CD14-positive monocyte (primary cell): Measurements from ENCODE around the gene S100A6. TPM values are rescaled to one million over a fixed set of nuclear protein-coding genes. Genes with fewer than 3 reads are reported as not detected.
A peak's percentile ranks its signal among the peaks of the same experiment; 100 is the strongest.

Experiments
- DNase-seq, 3 donors: peaks; one replicate each; pipeline ENCODE4 v3.0.0-alpha.2; 2011 to 2022
- H2AFZ ChIP-seq: 2 replicates; pipeline ENCODE4 v1.6.0; 2012; ENCODE audit warnings: mild to moderate bottlenecking, low read depth, low read length, inconsistent platforms; ENCODE audit not compliant: insufficient read depth, poor library complexity, severe bottlenecking
- H3K27ac ChIP-seq, 2 donors: 1 replicate in 1 of 2; 2 replicates in 1 of 2; pipeline ENCODE4 v1.5.1; 2012 to 2013; ENCODE audit warnings: low read length in 2 of 2, control low read depth in 1 of 2, inconsistent platforms in 1 of 2, low read depth in 1 of 2, mild to moderate bottlenecking in 1 of 2
- H3K27me3 ChIP-seq, 2 donors: one replicate each; pipeline versions ENCODE4 v1.6.0 to v1.6.1; 2011 to 2013; ENCODE audit warnings: low read length in 2 of 2; ENCODE audit not compliant: control insufficient read depth in 2 of 2, insufficient read depth in 2 of 2
- H3K36me3 ChIP-seq, 2 donors: replicated peaks in 1 of 2; 1 replicate in 1 of 2; 2 replicates in 1 of 2; pipeline versions ENCODE4 v1.5.1 to v1.6.1; 2012 to 2013; ENCODE audit warnings: low read length in 2 of 2, control low read depth in 1 of 2, inconsistent platforms in 1 of 2, mild to moderate bottlenecking in 1 of 2; ENCODE audit not compliant: insufficient read depth in 2 of 2, control insufficient read depth in 1 of 2
- H3K4me1 ChIP-seq, 2 donors: 1 replicate in 1 of 2; 2 replicates in 1 of 2; pipeline versions ENCODE4 v1.5.1 to v1.6.1; 2012 to 2013; ENCODE audit warnings: low read length in 2 of 2, control low read depth in 1 of 2, inconsistent platforms in 1 of 2, mild to moderate bottlenecking in 1 of 2, moderate library complexity in 1 of 2; ENCODE audit not compliant: insufficient read depth in 2 of 2, control insufficient read depth in 1 of 2
- H3K4me2 ChIP-seq: replicated peaks from 2 replicates; pipeline ENCODE3; 2012; ENCODE audit warnings: low read length, moderate library complexity, mild to moderate bottlenecking; ENCODE audit not compliant: poor library complexity, severe bottlenecking; ENCODE audit errors: extremely low read depth
- H3K4me3 ChIP-seq, 3 experiments: fragments of 200-600 bp in 1 of 3; sonication (generic) in 1 of 3; replicated peaks in 1 of 3; 1 replicate in 2 of 3; 2 replicates in 1 of 3; pipeline ENCODE4 v1.5.1; 2011 to 2013; ENCODE audit warnings: low read length in 3 of 3, mild to moderate bottlenecking in 3 of 3, control low read depth in 2 of 3, low read depth in 2 of 3, inconsistent platforms in 1 of 3, moderate library complexity in 1 of 3
- H3K79me2 ChIP-seq: 2 replicates; pipeline ENCODE4 v1.6.0; 2012; ENCODE audit warnings: mild to moderate bottlenecking, control low read depth, inconsistent platforms, low read length, moderate library complexity; ENCODE audit not compliant: insufficient read depth
- H3K9ac ChIP-seq: 2 replicates; pipeline ENCODE4 v1.6.0; 2017; ENCODE audit warnings: low read length, mild to moderate bottlenecking; ENCODE audit not compliant: insufficient read depth, poor library complexity, severe bottlenecking
- H3K9me3 ChIP-seq, 2 donors: replicated peaks in 1 of 2; 1 replicate in 1 of 2; 2 replicates in 1 of 2; pipeline versions ENCODE4 v1.5.1 to v1.6.1; 2012 to 2013; ENCODE audit warnings: low read length in 2 of 2, control low read depth in 1 of 2; ENCODE audit not compliant: control insufficient read depth in 1 of 2, insufficient read depth in 1 of 2
- H4K20me1 ChIP-seq: 2 replicates; pipeline ENCODE4 v1.6.0; 2012; ENCODE audit warnings: mild to moderate bottlenecking, low read length, control low read depth, moderate library complexity; ENCODE audit not compliant: insufficient read depth
- H3K27ac Mint-ChIP-seq, 7 donors: one replicate each; pipeline ENCODE4 v1.8.0; 2020; ENCODE audit warnings: mild to moderate bottlenecking in 7 of 7, mixed read lengths in 7 of 7, moderate library complexity in 6 of 7, inconsistent platforms in 2 of 7
- H3K27me3 Mint-ChIP-seq, 3 donors: one replicate each; pipeline ENCODE4 v1.8.0; 2021 to 2022; ENCODE audit warnings: low read depth in 3 of 3, mild to moderate bottlenecking in 3 of 3, mixed read lengths in 3 of 3, moderate library complexity in 3 of 3, inconsistent platforms in 1 of 3
- H3K36me3 Mint-ChIP-seq, 2 donors: one replicate each; pipeline ENCODE4 v1.8.0; 2020; ENCODE audit warnings: mixed read lengths in 2 of 2, inconsistent platforms in 1 of 2, mild to moderate bottlenecking in 1 of 2
- H3K4me1 Mint-ChIP-seq: one replicate; pipeline ENCODE4 v1.8.0; 2020; ENCODE audit warnings: mild to moderate bottlenecking, mixed read lengths
- H3K4me3 Mint-ChIP-seq, 2 donors: one replicate each; pipeline ENCODE4 v1.8.0; 2020; ENCODE audit warnings: mild to moderate bottlenecking in 2 of 2, mixed read lengths in 2 of 2, moderate library complexity in 1 of 2
- H3K9me3 Mint-ChIP-seq, 7 donors: one replicate each; pipeline ENCODE4 v1.8.0; 2020 to 2022; ENCODE audit warnings: mixed read lengths in 7 of 7, mild to moderate bottlenecking in 6 of 7, moderate library complexity in 6 of 7, inconsistent platforms in 2 of 7
- WGBS: methylation state at CpG from one replicate; pipeline ENCODE4 v1.1.5; 2013; ENCODE audit warnings: missing lambda C conversion rate; ENCODE audit not compliant: insufficient coverage; 5-methylcytosine and 5-hydroxymethylcytosine counted together
- intact Hi-C, 2 donors: fragments of 100-400 bp; cut with micrococcal nuclease; formaldehyde crosslinking; loops; one replicate each; pipeline versions ENCODE4 v1.15.0 to v1.15.1; 2023
- polyA plus RNA-seq, 3 donors: library from polyadenylated mRNA; depleted of rRNA in 1 of 3; unstranded in 2 of 3; stranded (reverse) in 1 of 3; fragments of 300-500 nt in 2 of 3; fragments of >200 nt in 1 of 3; fragmentation: Illumina TruSeq in 2 of 3; gene quantifications; 1 replicate in 2 of 3; 2 replicates in 1 of 3; pipeline ENCODE4 v1.2.3, GENCODE V29; 2012 to 2021
- TF ChIP-seq, protein P1 (sequence below): fragments of 200-600 bp; IDR thresholded peaks from one replicate; pipeline ENCODE4 v1.8.0; 2022; ENCODE audit warnings: antibody characterized with exemption, mild to moderate bottlenecking

The S100A6 gene
- polyA plus RNA-seq, 3 donors = 1,242 to 5,004 (median 4,414) TPM

DNA sequence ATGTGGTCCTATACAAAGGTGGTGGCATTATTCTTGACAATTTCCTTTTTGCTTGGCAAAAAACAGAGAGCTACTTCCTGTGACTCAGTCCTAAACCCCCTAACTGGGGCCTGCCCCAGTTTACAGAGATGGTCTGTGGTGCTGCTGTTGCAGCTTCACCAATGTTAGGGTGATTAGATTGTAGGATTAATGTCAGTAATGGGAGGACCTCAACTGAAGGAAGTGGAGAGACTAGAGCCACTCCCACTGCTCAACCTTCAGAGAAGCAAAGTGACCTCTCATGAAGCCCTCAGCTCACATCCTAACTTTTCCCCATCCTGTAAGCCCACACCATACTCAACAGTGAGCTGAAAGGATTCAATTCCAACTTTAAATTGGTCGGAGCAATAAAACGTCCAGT lies 3.6 kb downstream of the S100A6 start:
- Histone ChIP-seq H3K27ac (peak overlapping the region in 1 of 2 donors; percentile 98), H2AFZ (no peak overlapping the region), H3K27me3 (no peaks in the 10 kb centered on the region), H3K79me2 (peaks cover 44% of the 10 kb centered on the region), H4K20me1 (peaks cover 30% of the 10 kb centered on the region), H3K9ac (peak overlapping the region; percentile 93), H3K4me1 (peaks cover 58 to 62% of the 10 kb centered on the region in 2 donors), H3K4me3 (peak overlapping the region in 1 of 3 experiments; percentile 84), H3K36me3 (peaks cover 6 to 10% of the 10 kb centered on the region in 2 donors), H3K9me3 (no peaks in the 10 kb centered on the region), H3K4me2 (peak overlapping the region; percentile 98)
- TF ChIP-seq, protein P1, sequence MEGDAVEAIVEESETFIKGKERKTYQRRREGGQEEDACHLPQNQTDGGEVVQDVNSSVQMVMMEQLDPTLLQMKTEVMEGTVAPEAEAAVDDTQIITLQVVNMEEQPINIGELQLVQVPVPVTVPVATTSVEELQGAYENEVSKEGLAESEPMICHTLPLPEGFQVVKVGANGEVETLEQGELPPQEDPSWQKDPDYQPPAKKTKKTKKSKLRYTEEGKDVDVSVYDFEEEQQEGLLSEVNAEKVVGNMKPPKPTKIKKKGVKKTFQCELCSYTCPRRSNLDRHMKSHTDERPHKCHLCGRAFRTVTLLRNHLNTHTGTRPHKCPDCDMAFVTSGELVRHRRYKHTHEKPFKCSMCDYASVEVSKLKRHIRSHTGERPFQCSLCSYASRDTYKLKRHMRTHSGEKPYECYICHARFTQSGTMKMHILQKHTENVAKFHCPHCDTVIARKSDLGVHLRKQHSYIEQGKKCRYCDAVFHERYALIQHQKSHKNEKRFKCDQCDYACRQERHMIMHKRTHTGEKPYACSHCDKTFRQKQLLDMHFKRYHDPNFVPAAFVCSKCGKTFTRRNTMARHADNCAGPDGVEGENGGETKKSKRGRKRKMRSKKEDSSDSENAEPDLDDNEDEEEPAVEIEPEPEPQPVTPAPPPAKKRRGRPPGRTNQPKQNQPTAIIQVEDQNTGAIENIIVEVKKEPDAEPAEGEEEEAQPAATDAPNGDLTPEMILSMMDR = no peak
- Mint-ChIP-seq H3K4me1 (peaks cover 64% of the 10 kb centered on the region), H3K4me3 (peak overlapping the region; percentile 93 to 97), H3K9me3 (no peaks in the 10 kb centered on the region), H3K36me3 (peaks cover 28 to 46% of the 10 kb centered on the region in 2 donors), H3K27me3 (no peaks in the 10 kb centered on the region), H3K27ac (peak overlapping the region; percentile 85 to 99 (median 96))
- DNase-seq = peak in 1 of 3 donors; percentile 39
- WGBS = no CpG with 5 or more reads among the region's 2 CpGs
- intact Hi-C loops = loop anchor here (5.0 kb wide), 1 partner anchor 100 kb away; the partner anchor contains the start of gene CHTOP (in 2 of the 2)

DNA sequence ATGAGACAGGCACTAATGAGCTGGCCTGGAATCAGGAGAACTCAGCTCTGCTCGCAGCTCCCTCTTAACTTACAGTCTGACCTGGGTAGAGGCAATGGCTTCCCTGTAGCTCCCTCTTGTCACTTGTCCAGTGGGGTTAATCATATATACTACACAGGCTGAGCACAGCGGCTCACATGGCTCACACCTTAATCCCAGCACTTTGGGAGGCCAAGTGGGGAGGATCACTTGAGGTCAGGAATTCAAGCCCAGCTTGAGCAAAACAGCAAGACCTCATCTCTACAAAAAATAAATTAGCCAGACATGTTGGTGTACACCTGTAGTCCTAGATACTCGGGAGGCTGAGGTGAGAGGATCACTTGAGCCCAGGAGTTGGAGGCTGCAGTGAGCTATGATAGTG lies 4.2 kb downstream of the S100A6 start:
- H3K27me3 ChIP-seq = no peaks in the 10 kb centered on the region
- H3K36me3 ChIP-seq = peaks cover 6 to 10% of the 10 kb centered on the region in 2 donors
- Mint-ChIP-seq H3K9me3 (no peaks in the 10 kb centered on the region), H3K4me1 (peaks cover 64% of the 10 kb centered on the region), H3K27ac (peak overlapping the region in 2 of 7 donors; percentile 50 to 72), H3K4me3 (no peak overlapping the region), H3K36me3 (peaks cover 28 to 49% of the 10 kb centered on the region in 2 donors), H3K27me3 (no peaks in the 10 kb centered on the region)
- intact Hi-C loops = loop anchor here (5.0 kb wide), 1 partner anchor 101 kb away; the partner anchor contains the start of gene CHTOP (in 2 of the 2)
- no peaks in the 10 kb centered on the region for H3K9me3 ChIP-seq
- H3K4me3 ChIP-seq = no peak overlapping the region
- no peak overlapping the region for H2AFZ ChIP-seq
- H4K20me1 ChIP-seq = peaks cover 30% of the 10 kb centered on the region
- peaks cover 58 to 62% of the 10 kb centered on the region in 2 donors for H3K4me1 ChIP-seq
- no peak overlapping the region for H3K27ac ChIP-seq
- DNase-seq = no peak
- no peak overlapping the region for H3K4me2 ChIP-seq
- H3K9ac ChIP-seq = no peak overlapping the region
- no CpG with 5 or more reads among the region's 3 CpGs for WGBS
- TF ChIP-seq, protein P1 = no peak
- H3K79me2 ChIP-seq = peaks cover 44% of the 10 kb centered on the region
